SHP77 treated with DMSO at 0.1 percent for 48 hours (cell line): ENCODE results near the gene BIN1.

ENCODE experiments used
- DNase-seq: peaks from one replicate; lab custom pipeline; 2025; lab: John Stamatoyannopoulos, UW

Gene BIN1

GRCh38 chr2:127106991-127107621 lies at the start of gene BIN1:
BIN1 (minus strand) TSS chr2:127107154; CDS start chr2:127106943, 211 bp downstream.
- DNase-seq, result peak; percentile 32

GRCh38 chr2:127155947-127156346 lies 49.0 kb upstream of the BIN1 start:
- no peak for DNase-seq

GRCh38 chr2:127155028-127155581 lies 48.2 kb upstream of the BIN1 start:
- DNase-seq, result no peak

GRCh38 chr2:127154396-127154795 lies 47.4 kb upstream of the BIN1 start:
- no peak for DNase-seq

GRCh38 chr2:127153691-127154158 lies 46.8 kb upstream of the BIN1 start:
- no peak for DNase-seq

GRCh38 chr2:127150996-127151395 lies 44.0 kb upstream of the BIN1 start:
- no peak for DNase-seq

- no peak for DNase-seq
These were observed 42.4 kb upstream of the BIN1 start for GRCh38 chr2:127149384-127149783.

- no peak for DNase-seq
These were observed 40.0 kb upstream of the BIN1 start for GRCh38 chr2:127146820-127147502.

GRCh38 chr2:127146071-127146725 lies 39.2 kb upstream of the BIN1 start:
- no peak for DNase-seq

GRCh38 chr2:127145280-127145895 lies 38.4 kb upstream of the BIN1 start:
- DNase-seq, result no peak

GRCh38 chr2:127143841-127144782 lies 37.2 kb upstream of the BIN1 start:
- DNase-seq, result no peak

- no peak for DNase-seq
These were observed 36.0 kb upstream of the BIN1 start for GRCh38 chr2:127142663-127143630.

GRCh38 chr2:127140538-127140937 lies 33.6 kb upstream of the BIN1 start:
- no peak for DNase-seq

- no peak for DNase-seq
These were observed 32.8 kb upstream of the BIN1 start for GRCh38 chr2:127139766-127140165.

- no peak for DNase-seq
These were observed 31.3 kb upstream of the BIN1 start for GRCh38 chr2:127138281-127138680.

GRCh38 chr2:127137741-127138140 lies 30.8 kb upstream of the BIN1 start:
- DNase-seq, result no peak

GRCh38 chr2:127137225-127137624 lies 30.3 kb upstream of the BIN1 start:
- DNase-seq, result no peak

GRCh38 chr2:127134833-127135830 lies 28.2 kb upstream of the BIN1 start:
- DNase-seq, result no peak

- no peak for DNase-seq
These were observed 27.3 kb upstream of the BIN1 start for GRCh38 chr2:127134235-127134634.
